ENCODE data around the gene STUB1. TPM values are rescaled to one million over a fixed set of nuclear protein-coding genes. Genes with fewer than 3 reads are reported as not detected.

STUB1 gene
- total RNA-seq, 4 donors from 2014 or later: 155 to 215 (median 178) TPM

- H3K9me3 ChIP-seq: no peaks in the 10 kb centered on the region
- no peak overlapping the region for H3K4me3 ChIP-seq
- H3K36me3 ChIP-seq: peaks cover 0 to 6% (median 3%) of the 10 kb centered on the region in 4 donors
- H3K27ac ChIP-seq (replicated peaks in 1 of 4): no peak overlapping the region
- H3K4me1 ChIP-seq: peaks cover 34 to 64% (median 49%) of the 10 kb centered on the region in 4 donors
- no peak for DNase-seq (ENCODE audit: extremely low spot score)
- peaks cover 9 to 54% (median 39%) of the 10 kb centered on the region in 4 donors for H3K27me3 ChIP-seq
- 67% methylated on average over 10 of the region's 10 CpGs for WGBS
- intact Hi-C loops (cut with DNase I): no loop called here
- no peak for TF ChIP-seq POLR2A (IDR thresholded peaks at IDR 0.05; ENCODE audit: low read depth)
- no peak for TF ChIP-seq EP300 (IDR thresholded peaks at IDR 0.05)
- no peak for TF ChIP-seq POLR2AphosphoS5 (IDR thresholded peaks at IDR 0.05)
- no peak for TF ChIP-seq CTCF (IDR thresholded peaks at IDR 0.05)
Observed at GRCh38 chr16:692356-693108, 12.3 kb downstream of the STUB1 start.

GRCh38 chr16:693364-693763, 13.2 kb downstream of the STUB1 start:
- no peak overlapping the region for H3K4me3 ChIP-seq
- H3K9me3 ChIP-seq: no peaks in the 10 kb centered on the region
- no peak for DNase-seq (ENCODE audit: extremely low spot score)
- WGBS: no CpG with 5 or more reads among the region's 22 CpGs
- H3K4me1 ChIP-seq: peaks cover 32 to 55% (median 46%) of the 10 kb centered on the region in 4 donors
- peaks cover 9 to 63% (median 39%) of the 10 kb centered on the region in 4 donors for H3K27me3 ChIP-seq
- no peak for TF ChIP-seq EP300 (IDR thresholded peaks at IDR 0.05)
- TF ChIP-seq POLR2A (IDR thresholded peaks at IDR 0.05; ENCODE audit: low read depth): no peak
- TF ChIP-seq CTCF (IDR thresholded peaks at IDR 0.05): no peak
- no peak for TF ChIP-seq POLR2AphosphoS5 (IDR thresholded peaks at IDR 0.05)
- H3K36me3 ChIP-seq: no peaks in the 10 kb centered on the region
- intact Hi-C loops (cut with DNase I): no loop called here
- H3K27ac ChIP-seq (replicated peaks in 1 of 4): no peak overlapping the region

DNA sequence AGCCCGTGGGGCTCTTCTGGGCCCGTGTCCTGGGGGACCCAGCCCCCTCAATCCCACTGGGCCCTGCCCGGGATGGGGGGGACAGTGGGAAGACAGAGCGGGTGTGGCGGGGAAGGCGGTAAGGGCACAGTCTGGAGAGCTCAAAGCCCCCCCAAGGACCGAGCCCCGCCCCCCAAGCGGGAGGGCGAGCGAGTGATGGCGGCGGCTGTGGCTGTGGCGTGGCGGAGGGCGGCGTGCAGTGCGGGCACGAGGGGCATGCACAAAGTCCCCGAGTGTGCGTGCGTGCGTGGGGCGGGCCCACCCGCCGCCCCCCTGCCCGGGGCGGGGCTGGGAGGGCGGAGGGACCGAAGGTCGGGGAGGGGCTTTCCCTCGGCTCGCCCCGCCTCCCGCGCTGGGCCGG, 13.6 kb downstream of the STUB1 start:
- no peak for DNase-seq (ENCODE audit: extremely low spot score)
- intact Hi-C loops (cut with DNase I): no loop called here
- TF ChIP-seq CTCF (IDR thresholded peaks at IDR 0.05): no peak
- TF ChIP-seq POLR2A (IDR thresholded peaks at IDR 0.05; ENCODE audit: low read depth): no peak
- TF ChIP-seq POLR2AphosphoS5 (IDR thresholded peaks at IDR 0.05): no peak
- no peak for TF ChIP-seq EP300 (IDR thresholded peaks at IDR 0.05)
- peaks cover 9 to 67% (median 39%) of the 10 kb centered on the region in 4 donors for H3K27me3 ChIP-seq
- no peak overlapping the region for H3K27ac ChIP-seq (replicated peaks in 1 of 4)
- H3K4me3 ChIP-seq: peak overlapping the region in 1 of 4 donors; percentile 45
- WGBS: no CpG with 5 or more reads among the region's 37 CpGs
- no peaks in the 10 kb centered on the region for H3K36me3 ChIP-seq
- H3K4me1 ChIP-seq: peaks cover 28 to 51% (median 42%) of the 10 kb centered on the region in 4 donors
- no peaks in the 10 kb centered on the region for H3K9me3 ChIP-seq

GRCh38 chr16:694187-694862, 14.1 kb downstream of the STUB1 start:
- WGBS: 4% methylated on average over 19 of the region's 64 CpGs
- no peak for DNase-seq (ENCODE audit: extremely low spot score)
- peak overlapping the region in 1 of 4 donors; percentile 45 for H3K4me3 ChIP-seq
- H3K36me3 ChIP-seq: no peaks in the 10 kb centered on the region
- H3K27me3 ChIP-seq: peaks cover 9 to 72% (median 39%) of the 10 kb centered on the region in 4 donors
- no peaks in the 10 kb centered on the region for H3K9me3 ChIP-seq
- peaks cover 22 to 46% (median 37%) of the 10 kb centered on the region in 4 donors for H3K4me1 ChIP-seq
- TF ChIP-seq POLR2AphosphoS5 (IDR thresholded peaks at IDR 0.05): no peak
- TF ChIP-seq POLR2A (IDR thresholded peaks at IDR 0.05; ENCODE audit: low read depth): no peak
- TF ChIP-seq EP300 (IDR thresholded peaks at IDR 0.05): no peak
- no peak for TF ChIP-seq CTCF (IDR thresholded peaks at IDR 0.05)
- intact Hi-C loops (cut with DNase I): no loop called here
- H3K27ac ChIP-seq (replicated peaks in 1 of 4): no peak overlapping the region
